Measurements from ENCODE around the gene EHD1.

Gene EHD1

DNA sequence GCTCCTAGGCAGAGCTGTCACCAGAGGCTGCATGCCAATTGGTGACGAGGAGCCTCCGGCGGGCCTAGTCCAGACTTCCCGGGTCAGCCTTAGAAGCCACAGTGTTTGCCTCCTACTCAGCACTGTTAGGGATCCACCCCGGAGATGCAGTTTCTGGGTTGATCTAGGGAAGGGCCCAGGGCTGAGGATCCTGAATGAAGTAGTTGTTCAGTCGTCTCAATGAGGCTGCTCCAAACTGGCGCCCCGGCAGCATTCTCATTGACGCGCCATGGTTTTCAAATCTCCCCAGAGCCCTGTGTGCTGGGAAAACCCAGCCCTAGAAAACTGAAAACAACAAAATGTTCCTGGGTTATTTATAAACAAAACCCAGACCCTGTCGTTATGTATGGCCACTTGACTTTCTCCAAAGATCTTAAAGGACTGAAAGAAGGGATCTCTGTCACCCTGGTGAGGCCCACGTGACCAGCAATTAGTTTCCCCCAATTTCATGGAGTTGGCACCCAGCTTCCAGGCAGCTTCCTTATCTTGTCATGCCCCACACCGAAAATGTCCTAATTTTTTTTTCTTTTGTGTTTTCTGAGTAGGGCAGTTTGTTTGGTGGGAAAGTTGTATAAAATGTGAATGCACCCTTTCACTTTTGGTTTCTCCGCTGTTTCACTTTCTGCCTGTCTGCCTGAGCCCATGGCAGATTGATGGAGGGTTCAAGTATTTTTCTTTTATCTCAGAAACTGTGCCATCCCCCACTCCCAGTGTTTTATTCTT, 2.0 kb upstream of the EHD1 start:
- no peak for DNase-seq (ENCODE audit: low read depth)
- TF ChIP-seq, protein P1, sequence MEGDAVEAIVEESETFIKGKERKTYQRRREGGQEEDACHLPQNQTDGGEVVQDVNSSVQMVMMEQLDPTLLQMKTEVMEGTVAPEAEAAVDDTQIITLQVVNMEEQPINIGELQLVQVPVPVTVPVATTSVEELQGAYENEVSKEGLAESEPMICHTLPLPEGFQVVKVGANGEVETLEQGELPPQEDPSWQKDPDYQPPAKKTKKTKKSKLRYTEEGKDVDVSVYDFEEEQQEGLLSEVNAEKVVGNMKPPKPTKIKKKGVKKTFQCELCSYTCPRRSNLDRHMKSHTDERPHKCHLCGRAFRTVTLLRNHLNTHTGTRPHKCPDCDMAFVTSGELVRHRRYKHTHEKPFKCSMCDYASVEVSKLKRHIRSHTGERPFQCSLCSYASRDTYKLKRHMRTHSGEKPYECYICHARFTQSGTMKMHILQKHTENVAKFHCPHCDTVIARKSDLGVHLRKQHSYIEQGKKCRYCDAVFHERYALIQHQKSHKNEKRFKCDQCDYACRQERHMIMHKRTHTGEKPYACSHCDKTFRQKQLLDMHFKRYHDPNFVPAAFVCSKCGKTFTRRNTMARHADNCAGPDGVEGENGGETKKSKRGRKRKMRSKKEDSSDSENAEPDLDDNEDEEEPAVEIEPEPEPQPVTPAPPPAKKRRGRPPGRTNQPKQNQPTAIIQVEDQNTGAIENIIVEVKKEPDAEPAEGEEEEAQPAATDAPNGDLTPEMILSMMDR (IDR thresholded peaks at IDR 0.05; ENCODE audit: control insufficient read depth, extremely low read depth, insufficient read depth), result no peak
- H3K4me3 ChIP-seq (ENCODE audit: low read depth, low read length), result no peak overlapping the region

DNA sequence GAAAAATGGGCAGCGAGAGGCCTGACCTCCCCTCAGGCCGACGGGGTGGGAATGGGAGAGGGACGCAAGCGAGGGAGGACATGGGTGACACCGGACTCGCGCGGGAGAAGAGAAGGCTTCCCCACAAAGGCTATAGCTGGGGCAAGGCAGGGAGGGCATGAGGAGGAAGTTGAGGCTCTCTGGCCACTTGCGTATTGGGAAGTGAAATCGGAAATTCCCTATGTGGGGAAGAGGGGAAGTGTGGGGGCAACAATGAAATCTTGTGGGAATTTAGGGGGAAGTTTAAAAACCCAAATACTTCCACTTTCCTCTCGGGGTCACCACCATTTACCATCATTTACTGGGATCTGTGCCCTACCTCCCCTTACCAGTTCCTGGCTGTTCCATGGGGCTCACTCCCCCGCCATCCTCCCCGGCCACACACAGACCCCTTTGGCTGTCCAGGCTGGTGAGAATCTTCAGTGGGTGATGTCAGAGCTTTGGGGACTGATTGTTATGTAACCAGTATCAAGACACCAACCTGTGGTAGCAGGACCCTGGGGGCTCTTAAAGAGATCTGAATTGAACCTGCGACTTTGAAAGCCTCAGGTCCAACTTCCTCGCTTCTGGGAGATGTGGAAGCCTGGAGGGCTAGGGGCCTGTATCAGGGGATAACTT, 951 bp upstream of the EHD1 start:
- H3K4me3 ChIP-seq (ENCODE audit: low read depth, low read length), result peak overlapping the region; percentile 62
- TF ChIP-seq, protein P1 (IDR thresholded peaks at IDR 0.05; ENCODE audit: control insufficient read depth, extremely low read depth, insufficient read depth), result no peak
- DNase-seq (ENCODE audit: low read depth), result no peak

DNA sequence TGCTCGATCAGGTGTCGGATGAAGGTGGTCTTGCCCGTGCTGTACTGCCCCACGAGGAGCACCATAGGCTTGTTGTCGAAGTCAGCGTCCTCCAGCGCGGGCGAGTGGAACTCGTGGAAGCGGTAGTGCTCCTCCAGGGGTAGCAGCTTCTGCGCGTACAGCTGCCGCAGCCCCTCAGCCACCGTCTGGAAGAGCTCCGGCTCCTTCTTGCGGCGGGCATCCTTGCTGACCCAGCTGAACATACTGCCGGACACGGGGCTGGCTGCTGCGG, 263 bp downstream of the EHD1 start:
- peak overlapping the region; percentile 62 for H3K4me3 ChIP-seq (ENCODE audit: low read depth, low read length)
- TF ChIP-seq, protein P1 (IDR thresholded peaks at IDR 0.05; ENCODE audit: control insufficient read depth, extremely low read depth, insufficient read depth), result no peak
- no peak for DNase-seq (ENCODE audit: low read depth)

DNA sequence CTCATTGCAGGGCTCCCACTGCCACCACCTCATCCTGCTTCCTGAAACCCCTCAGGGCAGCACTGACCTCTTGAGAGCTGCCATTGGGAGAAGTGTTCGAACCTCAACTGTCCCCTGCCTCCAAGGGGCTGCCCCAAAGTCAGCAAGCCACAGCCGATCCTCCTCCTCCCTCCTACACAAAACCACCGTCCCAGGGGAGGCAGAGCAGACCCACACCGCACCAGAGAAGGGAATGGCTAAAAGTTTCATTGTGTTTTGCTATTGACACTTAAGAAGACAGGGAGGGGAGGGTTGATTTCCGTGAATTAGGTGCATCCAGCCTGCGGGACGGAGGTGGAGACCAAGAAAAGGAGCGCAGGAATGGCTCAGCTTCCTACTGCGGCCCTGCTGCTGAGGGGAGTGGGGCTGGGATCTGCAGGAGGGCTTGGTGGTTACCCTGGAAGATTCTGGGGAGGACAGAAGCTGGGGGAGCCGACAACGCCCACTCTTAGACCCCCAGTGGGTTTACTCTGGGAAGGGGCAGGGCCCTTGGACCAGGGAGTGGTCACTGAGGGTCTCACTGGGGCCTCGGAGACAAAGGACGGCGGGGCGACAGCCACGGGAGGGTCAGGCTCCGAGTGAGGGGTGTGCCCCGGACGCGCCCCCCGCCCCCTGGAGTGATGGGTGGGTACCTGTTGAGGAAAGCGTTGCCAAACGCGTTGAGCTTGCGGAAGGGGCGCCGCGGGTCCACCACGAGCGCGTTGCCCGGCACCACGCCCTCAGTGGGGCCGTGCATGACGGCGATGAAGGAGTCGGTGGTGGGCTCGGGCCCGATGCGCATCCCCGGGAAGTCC, 815 bp downstream of the EHD1 start:
- TF ChIP-seq, protein P1 (IDR thresholded peaks at IDR 0.05; ENCODE audit: control insufficient read depth, extremely low read depth, insufficient read depth), result no peak
- peak overlapping the region; percentile 62 for H3K4me3 ChIP-seq (ENCODE audit: low read depth, low read length)

DNA sequence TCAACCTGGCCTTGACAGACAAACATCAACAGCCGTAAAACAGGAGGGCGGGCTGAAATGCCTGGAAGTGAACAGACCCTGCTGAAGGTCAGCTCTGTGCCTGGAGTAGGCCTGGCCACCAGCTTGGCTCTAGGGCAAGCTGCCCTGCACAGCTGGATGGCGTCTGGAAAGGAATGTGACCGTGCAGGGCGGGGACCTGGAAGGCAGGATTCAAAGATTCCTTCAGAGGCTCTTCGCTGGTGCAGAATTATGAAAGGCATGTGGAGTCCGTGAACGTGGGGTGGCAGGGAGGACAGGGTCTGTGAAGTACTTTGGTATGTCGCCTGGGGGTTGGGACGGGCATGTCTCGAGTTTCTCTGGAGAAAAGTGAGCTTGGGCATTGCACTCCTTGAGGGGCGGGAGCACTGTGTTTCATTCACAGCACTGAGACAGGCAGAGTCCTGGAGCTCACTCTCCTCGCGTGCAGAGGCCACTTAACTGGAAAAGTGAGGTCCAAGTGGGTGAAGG, 1.5 kb downstream of the EHD1 start:
- no peak for DNase-seq (ENCODE audit: low read depth)
- TF ChIP-seq, protein P1 (IDR thresholded peaks at IDR 0.05; ENCODE audit: control insufficient read depth, extremely low read depth, insufficient read depth), result no peak
- peak overlapping the region; percentile 62 for H3K4me3 ChIP-seq (ENCODE audit: low read depth, low read length)

More for the DNA sequence above, 815 bp downstream of the EHD1 start:
- DNase-seq (ENCODE audit: low read depth), result no peak

DNA sequence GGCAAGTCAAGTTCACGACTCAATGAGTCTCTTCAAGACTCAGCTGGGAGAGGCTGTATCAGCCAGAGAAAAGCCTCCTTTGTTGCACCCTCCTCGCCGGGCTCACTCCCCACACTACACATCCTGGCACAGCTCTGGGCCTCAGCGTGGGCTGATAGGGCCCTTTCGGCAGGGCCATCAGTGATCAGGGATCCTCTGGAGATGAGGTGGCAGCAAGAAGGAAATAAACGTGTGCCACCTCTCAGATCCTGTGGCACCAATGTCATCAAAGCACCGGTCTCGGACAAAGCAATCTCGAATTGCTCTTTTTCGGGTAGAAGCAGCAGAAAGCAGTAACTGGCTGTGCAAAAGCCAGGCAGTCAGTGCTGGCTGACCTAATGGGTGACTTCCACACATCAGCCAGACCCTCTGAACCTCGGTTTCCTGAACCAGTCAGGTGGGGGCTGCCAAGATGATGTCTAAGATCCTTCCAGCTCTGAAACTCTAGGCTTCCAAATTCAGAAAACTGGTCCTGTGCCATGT, 2.1 kb downstream of the EHD1 start:
- no peak for DNase-seq (ENCODE audit: low read depth)
- TF ChIP-seq, protein P1 (IDR thresholded peaks at IDR 0.05; ENCODE audit: control insufficient read depth, extremely low read depth, insufficient read depth), result no peak
- H3K4me3 ChIP-seq (ENCODE audit: low read depth, low read length), result no peak overlapping the region

Measured in LNCaP clone FGC (cell line).